ENCODE data around the gene AKAP8.
A peak's percentile ranks its signal among the peaks of the same experiment; 100 is the strongest.
"Not testable (repeated sequence)": the region's sequence is repeated elsewhere in the genome, so short reads cannot be mapped to it uniquely, and the experiment has no call there.

The AKAP8 gene

DNA sequence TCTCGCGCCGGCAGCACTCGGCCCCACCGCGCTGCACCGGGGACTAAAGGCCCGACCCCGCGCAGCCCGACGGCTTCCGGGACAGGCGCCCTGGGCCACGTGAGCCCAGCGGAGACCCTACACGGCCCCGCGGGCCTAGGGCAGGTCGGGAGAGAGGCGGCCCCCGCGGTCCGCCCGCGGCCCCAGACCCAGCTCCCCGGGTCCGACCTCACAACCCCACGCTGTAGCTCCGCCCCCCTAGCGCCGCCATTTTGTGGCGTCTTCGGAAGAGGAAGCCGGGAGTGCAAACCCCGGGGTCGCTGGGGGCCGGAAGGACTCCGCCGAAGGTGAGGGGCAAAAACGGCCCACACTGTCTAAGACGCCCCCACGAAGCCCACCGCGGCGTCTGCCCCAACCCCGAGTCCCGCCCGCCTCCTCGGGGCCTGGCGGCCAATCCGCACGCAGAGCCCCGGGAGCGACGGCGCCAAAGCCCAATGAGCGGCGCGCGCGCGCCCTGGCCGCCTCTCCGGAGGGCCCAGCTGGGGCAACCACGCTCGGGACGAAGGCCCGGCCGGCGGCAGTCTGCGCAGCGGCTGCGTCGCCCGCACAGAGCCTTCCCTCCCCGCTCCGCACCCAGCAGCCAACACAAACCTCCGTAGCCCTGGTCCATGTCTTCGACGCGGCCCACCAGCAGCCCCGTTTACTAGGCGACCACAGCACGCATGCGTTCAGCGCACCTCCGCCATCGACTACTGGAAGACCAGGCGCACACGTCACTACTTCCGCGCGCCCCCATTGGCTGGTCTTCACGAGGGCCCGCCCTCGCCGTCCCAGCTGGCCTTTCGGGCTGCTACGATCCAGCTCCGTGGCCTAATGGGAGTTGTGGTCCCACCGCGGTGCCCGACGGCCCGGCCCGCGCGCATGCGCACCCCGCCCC, at the start of gene AKAP8:
AKAP8 (minus strand) TSS at position 705 of the 916 bp plus-strand sequence; CDS start at position 649, 56 bp downstream.
- peak; percentile 99 for DNase-seq

DNA sequence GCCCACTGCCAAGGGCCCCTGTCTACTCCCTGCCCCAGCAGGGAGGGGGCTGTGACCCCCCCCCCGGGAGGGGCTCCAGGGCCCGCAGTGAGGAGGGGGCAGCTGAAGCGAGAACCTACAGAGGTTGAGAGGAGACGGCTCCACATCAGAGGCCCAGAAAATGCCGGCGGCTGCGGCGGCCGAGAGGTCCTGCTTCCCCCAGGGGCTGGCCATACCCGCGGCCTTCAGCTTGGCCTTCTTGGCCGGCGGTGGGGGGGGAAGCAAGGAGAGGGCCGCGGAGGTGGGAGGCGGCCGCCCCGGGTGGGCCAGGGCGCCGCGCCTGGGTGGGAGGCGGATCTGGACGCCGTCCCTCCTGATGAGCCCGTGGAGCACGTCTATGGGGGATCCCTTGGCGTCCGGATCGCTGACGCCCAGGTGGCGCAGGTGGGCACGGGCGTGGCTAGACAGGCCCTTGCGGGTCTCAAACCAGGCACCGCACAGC, 48.4 kb upstream of the AKAP8 start:
- no peak for DNase-seq

DNA sequence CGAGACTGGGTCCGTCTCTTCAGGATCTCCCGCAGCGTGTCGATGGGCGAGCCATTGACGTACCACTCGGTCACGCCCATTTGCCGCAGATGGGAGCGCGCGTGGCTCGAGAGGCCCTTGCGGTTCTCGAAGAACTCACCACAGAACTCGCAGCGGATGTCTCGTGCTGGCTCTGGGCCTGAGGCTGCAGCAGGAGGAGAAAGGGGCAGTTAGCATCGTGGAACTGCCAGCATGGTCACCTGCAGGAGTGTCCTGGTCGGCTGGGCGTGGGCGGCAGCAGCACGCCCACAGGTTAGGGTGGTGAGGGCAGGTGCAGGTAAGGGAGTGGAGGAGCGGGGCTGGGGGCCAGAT, 47.7 kb upstream of the AKAP8 start:
- DNase-seq: no peak

DNA sequence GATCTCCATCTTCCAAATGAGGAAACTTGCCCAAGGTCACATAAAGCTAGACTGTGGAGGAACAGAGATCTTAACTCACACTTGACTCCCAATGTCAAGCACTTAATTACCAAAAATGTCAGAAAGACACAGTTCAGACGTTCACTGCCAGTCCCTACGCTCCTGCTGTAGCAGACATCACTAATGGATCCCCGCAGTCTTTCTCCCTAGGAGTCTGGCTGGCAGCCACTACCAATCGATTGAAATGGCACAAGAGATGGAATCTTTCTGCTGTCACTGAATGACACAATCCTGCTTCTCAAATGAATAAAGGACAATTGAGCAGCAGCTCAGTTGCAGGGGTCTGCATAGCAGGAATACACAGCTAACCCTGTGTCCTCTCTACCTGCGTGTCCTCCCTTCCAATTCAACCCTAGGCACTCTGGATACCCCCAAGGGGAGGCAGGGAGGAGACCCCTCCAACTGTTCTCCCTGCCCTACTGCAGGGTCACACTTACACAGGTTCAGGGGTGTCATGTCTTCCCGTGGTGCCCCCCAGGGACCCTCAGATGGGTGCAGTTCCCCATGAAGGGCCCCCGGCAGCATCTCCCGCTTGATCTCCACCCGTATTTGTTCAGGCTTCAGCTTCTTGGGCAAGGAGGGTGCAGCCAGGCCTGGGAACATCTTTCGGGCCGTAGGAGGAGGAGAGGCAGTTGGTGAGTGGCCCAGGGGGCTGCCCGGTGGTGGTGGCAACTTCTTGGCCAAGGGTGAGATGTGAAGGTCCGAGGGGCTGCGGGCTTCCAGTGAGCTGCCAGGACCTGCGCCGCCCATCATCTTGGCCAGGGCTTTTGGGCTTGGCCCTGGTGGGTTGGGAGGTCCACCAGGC, 47.1 kb upstream of the AKAP8 start:
- DNase-seq: no peak

DNA sequence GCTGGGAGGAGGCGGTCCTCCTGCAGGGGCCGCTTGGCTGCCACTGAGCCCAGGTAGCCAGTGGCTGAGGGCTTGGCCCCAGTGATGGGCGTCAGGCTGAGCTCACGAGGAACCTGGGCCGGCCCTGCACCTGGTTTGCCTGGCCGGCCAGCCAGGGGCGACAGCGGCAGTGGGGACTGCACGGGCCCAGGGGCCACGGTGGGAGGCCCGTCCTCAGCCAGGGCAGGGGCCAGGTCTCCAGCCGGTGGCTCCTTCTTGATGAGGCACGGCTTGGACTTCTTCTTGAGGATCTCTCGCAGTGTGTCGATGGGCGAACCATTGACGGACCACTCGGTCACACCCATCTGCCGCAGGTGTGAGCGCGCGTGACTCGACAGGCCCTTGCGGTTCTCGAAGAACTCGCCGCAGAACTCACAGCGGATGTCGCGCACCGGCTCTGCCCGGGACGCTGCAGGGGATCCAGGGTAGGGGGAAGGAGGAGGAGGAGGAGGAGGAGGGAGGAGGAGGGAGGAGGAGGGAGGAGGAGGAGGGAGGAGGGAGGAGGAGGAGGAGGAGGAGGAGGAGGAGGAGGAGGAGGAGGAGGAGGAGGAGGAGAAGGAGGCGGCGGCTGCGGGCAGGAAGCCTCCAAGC, 45.8 kb upstream of the AKAP8 start:
- DNase-seq: no peak

DNA sequence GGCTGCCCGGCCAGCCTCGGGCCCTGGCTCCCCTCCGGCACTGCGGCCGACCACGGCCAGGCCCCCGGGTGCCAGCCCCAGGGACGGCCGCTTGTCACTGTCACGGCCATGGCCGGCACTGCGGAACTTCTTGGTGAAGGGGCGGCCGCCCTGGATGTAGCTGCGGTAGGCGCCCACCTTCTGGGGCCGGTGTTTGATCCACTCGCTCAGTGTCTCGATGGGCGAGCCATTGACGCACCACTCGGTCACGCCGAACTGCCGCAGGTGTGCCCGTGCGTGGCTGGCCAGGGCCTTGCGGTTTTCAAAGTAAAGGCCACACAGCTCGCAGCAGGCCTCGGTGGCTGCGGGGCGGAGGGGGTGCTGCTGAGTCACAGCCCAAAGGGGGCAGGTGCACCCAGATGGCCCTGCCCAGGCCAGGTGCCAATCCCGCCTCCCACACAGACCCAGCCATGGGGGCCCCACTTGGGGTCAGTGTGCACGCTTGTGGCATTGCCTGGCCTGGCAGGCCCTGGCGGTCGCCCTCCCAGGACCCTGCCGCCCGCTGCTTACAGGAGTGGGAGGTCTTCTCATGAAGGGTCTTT, 45.2 kb upstream of the AKAP8 start:
- no peak for DNase-seq

DNA sequence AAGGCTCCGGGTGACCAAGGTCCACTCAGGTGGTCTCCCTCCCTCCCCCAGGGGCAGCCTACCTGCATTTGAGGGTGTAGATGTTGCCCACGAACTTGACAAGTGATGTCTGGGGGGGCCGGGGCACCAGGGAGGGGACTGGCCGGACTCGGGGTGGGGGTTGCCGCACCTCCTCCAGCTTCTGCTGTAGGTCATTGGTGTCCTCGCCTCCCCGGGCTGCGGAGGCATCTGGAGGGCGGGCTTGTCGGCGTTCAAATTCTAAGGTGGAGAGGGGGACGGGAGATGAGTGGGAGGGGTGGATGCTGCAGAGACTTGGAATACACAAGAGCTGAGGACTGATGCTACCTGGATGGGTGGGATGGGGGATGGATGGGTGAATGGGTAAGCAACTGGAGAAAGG, 44.5 kb upstream of the AKAP8 start:
- no peak for DNase-seq

DNA sequence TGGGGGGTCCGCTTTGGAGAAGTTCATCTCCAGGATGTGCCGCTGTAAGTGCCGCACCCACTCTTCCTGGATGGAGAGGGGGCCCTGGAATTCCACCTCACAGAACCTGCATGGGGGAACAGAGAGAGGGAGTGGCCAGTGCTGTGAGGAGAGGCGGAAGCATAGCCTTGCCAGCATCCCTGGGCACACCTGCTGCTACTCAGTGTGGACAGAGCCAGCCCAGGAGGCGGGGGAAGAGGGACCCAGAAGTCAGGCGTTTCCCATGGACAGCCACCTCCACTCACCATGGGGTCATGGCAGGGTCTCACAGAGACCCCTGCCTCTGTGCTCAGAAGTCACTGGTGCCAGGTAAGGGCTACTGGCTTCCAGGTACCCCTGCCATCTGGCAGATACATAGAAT, 43.5 kb upstream of the AKAP8 start:
- DNase-seq: no peak

DNA sequence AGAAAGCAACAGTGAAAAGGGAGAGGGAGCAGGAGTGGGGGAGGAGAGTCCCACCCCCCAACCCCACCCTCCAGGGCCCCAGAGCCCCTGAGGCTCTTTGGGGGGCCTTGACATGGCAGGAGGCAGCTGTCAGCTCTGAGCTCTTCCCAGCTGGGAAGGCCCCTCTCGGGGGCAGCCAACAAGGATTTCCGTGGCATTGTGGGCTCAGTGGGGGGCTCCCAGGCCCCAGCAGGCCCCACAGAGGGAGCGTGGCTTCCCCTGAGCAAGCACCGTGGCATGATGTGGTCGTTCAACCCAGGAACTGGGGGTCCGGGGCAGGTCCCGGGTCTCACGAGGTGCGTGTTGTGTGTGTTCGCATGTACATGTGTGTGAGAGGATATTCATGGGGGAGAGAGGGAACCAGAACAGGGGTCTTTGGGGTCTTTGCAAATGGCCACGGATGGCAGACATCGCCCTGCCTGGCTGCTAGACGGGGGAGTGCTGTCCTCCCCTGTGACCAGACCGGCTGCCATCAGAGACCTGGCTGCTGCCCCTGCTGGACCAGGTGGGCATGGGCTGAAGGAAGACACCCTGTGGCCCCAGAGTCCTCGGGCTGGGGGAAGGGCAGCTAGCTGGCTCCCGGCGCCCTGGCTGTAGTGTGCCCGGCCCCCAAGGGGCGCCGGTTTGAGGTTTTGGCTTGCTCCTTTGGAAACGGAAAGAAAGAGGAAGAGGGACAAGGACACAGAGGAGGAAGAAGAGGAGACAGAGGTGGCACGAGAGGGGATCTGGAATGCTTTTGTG, 42.9 kb upstream of the AKAP8 start:
- no peak for DNase-seq

DNA sequence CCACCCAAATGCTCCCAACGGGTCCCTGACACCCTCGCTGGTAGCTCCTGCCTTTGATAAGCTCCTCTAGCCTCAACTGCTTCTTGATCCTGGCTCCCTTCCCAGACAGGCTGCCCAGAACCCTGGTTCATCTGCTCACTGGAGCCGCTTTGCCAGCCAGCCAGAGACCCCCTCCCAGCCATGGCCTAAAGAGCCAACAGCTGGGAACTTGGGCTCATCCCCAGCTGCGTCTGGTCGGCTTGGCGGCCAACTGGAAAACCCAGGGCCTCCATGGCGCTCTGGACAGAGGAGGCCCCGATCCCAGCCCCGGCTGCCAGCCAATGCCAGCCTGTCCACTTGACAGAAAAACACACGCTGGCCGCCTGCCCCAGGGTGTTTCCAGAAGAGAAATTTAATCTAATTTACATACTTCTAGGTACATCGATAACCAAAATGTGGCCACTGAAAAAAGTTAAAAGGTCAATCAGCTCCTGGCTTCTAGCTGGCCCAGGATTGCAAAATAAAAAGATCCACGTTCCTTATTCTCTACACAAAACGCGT, 42.2 kb upstream of the AKAP8 start:
- no peak for DNase-seq

DNA sequence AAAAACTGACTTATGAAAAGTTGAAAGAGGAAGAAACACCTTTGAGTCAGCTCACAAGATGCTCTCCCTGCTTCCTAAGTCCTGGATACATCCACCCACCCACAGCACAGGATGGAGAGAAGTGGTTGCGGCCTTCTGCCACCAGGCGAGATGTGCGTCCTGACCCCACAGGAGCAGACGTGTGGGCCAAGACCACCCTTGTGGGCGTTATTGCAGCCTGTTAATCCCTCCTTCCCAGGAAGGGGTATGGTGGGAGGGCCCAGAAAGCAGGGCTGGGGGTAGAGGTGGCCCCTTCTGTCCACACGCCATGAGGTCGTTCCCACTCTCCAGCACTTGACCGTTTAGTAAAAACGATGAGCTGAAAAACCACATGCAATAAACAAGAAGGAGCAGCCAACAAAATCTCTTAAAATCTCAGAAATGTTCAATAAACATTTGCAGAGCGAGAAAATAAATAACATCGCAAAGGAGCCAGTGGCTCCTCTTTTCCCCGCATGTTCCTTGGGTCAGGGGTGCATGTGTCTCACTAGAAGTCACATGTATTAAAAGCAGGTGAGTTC, 41.6 kb upstream of the AKAP8 start:
- no peak for DNase-seq

DNA sequence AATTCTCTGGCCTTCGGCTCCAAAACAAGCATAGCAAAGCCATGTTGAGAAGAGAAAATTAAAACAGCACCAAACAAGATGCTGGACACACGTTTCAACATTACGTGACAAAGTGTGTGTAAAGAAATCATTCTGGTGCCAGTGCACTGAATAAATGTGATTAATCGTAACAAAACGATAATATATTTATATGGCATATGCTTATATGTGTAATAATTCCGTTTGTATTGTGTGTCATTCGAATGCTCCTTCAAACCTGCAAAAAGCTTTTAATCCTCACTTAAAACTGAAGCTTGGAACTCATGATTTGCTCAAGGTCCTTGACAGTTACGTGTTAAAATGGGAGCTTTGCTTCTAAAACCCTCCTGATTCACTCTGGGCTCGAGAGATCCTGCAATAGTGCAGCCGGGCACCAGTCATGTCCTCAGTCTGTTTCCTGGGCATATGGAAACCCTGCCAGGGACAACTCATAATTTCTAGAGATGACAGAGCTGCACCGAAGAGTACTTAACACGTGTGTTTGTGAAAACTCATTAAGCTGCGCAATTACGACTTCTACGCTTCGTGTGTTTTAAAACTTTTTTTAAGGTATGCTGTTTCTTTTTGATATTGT, 39.9 kb upstream of the AKAP8 start:
- DNase-seq: no peak

DNA sequence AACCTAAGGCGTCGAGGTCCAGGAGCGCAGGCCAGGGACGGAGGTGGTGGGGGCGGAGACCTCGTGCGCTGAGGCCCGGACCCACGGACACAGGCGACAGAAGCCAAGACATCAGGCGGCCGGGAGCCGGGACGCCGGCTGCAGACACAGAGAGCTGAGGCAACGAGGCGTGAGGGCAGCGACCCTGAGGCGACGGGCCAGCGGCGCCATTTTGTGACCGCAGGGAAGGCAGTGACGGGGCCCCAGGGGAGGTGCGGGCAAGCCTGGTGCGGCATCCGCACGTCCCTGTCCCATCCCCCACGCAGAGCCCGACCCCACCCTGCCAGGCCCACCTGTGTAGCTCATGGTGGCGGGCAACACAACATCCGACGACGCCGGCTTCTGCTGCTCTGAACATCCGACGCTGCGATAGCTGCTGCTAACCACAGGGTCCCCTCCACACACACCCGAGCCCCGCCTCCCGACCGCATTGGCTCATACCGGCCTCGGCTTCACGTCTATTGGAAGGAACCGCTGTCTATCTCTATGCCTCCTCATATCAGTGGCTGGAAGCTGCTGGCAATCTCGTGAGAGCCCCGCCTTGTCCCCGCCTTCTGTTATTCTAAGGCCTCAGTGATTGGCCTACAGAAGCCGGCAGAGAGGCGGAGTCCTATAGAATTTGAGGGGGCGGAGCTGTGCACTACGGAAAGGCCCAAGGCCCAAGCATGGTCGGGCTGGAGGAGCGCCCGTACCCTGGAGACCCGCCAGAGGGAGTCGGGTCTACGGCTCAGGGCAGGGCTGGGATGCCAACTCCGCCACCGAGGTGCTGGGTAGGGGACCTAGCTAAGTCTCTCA, 39.2 kb upstream of the AKAP8 start, which contains the start of gene AKAP8L:
AKAP8L (minus strand) TSS at position 410 of the 834 bp plus-strand sequence; CDS start at position 345, 65 bp downstream.
- DNase-seq: peak; percentile 99 to 100

DNA sequence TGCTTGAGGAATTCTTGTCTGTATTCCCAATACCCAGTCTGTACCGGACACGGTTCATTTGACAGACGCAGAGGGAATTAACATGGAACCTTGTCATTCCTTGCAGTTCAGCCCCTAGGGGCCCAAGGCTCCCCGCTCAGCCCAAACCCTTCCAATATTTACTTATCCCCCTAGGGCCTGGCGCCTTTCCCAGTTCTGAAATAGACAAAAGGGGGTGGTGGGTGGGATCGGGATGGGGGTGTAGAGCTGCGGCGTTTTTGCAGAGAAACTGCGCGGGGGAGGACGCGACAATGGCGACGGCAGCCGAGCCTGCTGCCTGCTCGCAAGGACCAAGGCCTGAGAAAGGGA, 38.6 kb upstream of the AKAP8 start:
- DNase-seq: no peak

DNA sequence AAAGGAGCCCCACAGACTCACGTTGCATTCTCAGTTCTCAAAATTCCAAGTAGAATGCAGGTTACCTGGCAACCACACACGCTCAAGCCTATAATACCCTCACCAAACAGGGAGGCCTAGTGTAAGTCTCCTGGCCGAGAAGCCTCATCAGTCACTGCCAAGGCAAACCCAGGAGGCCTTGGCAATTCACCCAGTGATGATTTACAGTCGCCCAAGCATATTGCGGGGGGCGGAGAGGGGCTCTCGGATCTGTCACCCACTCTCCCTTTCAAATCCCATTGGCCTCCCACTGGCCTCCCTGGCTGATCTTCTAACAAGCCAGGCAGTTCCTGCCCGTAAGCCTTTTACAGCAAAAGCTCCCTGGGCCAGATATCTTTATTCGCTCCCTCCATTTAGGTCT, 38.1 kb upstream of the AKAP8 start:
- DNase-seq: no peak

DNA sequence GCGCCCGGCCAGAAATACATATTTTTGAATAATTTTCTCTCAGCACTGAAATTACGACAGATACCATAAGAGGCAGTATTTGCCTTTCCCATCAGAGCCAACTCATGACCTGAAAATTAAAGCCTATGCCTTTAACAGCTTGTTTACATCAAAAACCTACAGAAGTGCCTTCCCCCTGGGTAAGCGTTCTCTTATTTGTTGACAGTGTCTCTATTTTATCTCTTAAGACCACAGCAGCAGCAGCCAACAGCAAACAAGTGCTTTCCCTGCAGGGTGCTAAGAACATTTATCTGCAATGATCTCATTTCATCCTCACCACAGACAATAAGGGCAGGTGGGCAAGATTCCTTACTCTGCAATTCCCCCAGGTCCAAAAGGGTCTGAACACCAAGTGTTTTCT, 33.2 kb upstream of the AKAP8 start:
- DNase-seq: no peak

DNA sequence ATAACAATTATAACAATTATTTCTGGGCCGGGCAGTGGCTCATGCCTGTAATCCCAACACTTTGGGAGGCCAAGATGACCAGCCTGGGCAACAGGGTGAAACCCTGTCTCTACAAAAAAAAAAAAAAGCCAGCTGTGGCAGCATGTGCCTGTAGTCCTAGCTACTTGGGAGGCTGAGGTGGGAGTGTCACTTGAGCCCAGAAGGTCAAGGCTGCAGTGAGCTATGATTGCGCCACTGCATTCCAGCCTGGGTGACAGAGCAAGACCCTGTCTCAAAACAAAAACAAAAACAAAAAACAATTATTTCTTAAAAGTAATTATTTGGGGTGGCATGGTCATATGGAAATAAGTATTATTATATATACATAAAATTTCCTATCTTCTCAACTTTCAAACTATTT, 31.8 kb upstream of the AKAP8 start:
- not testable (repeated sequence) for DNase-seq

DNA sequence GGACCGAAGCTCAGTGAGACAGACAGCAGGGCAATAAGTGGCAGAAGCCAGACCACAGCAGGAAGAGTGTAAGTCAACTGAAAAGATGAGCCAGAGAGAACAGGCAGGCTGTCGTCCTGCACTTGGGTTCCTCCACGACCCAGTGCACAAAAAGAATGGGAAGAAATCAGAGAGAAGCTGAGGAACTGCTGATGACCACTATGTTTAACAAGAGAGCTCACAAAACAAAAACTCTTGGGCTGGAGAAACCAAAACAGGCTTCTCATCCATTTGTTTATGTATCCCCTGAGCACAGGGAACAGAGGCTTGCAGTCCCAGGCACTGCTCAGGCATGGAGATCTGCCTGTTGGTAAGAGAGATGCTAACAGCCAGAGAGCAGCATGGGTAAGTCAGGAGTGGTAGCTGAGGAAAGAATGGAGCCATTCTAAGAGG, 25.2 kb upstream of the AKAP8 start:
- DNase-seq: no peak

DNA sequence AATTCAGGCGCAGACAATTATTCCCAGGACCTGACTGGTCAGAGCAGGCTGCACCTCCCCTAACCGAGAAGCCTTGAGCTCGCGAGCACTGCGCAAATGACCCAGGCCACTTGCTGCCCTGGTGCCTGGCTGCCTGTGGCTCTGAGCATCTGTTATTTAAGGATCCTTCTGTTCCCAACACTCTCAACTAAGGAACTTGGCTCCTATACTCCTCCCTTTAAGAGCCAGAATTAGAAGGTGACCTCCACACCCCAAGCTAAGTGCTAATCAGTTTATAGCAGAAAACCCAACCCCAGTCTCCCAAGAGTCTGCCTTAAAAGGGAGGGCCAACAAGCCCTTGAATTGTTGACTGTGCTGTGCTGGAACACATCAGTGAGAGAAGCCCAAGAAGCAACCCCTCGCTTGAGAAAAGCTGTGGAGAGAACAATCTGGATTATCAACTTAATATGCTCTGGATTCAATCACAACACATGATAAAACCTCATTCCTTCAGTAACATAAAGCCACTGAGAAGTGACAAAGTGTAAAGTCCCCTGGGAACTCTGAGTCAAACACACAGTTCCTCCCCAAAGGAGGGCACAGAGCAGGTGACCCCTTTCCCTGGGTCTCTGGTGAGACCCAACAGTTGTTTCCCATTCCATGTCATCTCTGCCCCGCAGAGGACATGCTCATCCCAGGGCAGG, 24.7 kb upstream of the AKAP8 start:
- DNase-seq: no peak

Data from CD4-positive, alpha-beta T cell treated with Interleukin-1 beta for 1 hour (primary cell).